ENCODE data around the gene DMWD.

Gene DMWD, protein sequence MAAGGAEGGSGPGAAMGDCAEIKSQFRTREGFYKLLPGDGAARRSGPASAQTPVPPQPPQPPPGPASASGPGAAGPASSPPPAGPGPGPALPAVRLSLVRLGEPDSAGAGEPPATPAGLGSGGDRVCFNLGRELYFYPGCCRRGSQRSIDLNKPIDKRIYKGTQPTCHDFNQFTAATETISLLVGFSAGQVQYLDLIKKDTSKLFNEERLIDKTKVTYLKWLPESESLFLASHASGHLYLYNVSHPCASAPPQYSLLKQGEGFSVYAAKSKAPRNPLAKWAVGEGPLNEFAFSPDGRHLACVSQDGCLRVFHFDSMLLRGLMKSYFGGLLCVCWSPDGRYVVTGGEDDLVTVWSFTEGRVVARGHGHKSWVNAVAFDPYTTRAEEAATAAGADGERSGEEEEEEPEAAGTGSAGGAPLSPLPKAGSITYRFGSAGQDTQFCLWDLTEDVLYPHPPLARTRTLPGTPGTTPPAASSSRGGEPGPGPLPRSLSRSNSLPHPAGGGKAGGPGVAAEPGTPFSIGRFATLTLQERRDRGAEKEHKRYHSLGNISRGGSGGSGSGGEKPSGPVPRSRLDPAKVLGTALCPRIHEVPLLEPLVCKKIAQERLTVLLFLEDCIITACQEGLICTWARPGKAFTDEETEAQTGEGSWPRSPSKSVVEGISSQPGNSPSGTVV

GRCh38 chr19:45792470-45793177, at the start of gene DMWD:
TSS of gene DMWD (minus strand) at chr19:45792845. CDS start at chr19:45792756, 89 bp downstream.
- TF ChIP-seq, protein P1, sequence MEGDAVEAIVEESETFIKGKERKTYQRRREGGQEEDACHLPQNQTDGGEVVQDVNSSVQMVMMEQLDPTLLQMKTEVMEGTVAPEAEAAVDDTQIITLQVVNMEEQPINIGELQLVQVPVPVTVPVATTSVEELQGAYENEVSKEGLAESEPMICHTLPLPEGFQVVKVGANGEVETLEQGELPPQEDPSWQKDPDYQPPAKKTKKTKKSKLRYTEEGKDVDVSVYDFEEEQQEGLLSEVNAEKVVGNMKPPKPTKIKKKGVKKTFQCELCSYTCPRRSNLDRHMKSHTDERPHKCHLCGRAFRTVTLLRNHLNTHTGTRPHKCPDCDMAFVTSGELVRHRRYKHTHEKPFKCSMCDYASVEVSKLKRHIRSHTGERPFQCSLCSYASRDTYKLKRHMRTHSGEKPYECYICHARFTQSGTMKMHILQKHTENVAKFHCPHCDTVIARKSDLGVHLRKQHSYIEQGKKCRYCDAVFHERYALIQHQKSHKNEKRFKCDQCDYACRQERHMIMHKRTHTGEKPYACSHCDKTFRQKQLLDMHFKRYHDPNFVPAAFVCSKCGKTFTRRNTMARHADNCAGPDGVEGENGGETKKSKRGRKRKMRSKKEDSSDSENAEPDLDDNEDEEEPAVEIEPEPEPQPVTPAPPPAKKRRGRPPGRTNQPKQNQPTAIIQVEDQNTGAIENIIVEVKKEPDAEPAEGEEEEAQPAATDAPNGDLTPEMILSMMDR (IDR thresholded peaks at IDR 0.05; ENCODE audit: insufficient read depth, missing control alignments) = no peak
- DNase-seq (ENCODE audit: insufficient read length, low spot score) (peak; percentile 93), FAIRE-seq (peak; percentile 38)

GRCh38 chr19:45842198-45842597, 49.6 kb upstream of the DMWD start:
- TF ChIP-seq, protein P1 (IDR thresholded peaks at IDR 0.05; ENCODE audit: insufficient read depth, missing control alignments) = no peak
- FAIRE-seq (no peak), DNase-seq (ENCODE audit: insufficient read length, low spot score) (no peak)

DNA sequence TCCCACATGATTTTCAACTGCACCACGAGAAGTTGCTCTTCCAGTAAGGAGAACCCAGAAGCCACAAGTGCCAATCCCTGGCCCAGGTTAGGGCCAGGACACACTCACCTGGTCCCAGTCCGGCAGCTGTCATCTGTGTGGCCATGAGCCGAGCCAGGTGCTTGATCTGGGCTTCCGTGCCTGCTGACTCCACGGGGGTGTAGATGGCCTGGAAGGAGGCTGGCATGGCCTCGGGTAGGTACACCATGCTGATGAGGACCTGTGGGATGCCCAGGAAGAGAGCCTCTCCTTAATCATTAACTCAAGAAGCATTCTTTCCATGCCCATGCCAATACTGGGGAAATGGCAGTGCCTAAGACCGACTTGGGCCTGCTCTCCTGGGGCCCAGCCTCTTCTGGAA, 42.3 kb upstream of the DMWD start:
- DNase-seq (ENCODE audit: insufficient read length, low spot score) = no peak
- TF ChIP-seq, protein P1 (IDR thresholded peaks at IDR 0.05; ENCODE audit: insufficient read depth, missing control alignments) = no peak
- FAIRE-seq = no peak

GRCh38 chr19:45828945-45829344, 36.3 kb upstream of the DMWD start:
- FAIRE-seq (no peak), DNase-seq (ENCODE audit: insufficient read length, low spot score) (no peak)
- TF ChIP-seq, protein P1 (IDR thresholded peaks at IDR 0.05; ENCODE audit: insufficient read depth, missing control alignments) = no peak

DNA sequence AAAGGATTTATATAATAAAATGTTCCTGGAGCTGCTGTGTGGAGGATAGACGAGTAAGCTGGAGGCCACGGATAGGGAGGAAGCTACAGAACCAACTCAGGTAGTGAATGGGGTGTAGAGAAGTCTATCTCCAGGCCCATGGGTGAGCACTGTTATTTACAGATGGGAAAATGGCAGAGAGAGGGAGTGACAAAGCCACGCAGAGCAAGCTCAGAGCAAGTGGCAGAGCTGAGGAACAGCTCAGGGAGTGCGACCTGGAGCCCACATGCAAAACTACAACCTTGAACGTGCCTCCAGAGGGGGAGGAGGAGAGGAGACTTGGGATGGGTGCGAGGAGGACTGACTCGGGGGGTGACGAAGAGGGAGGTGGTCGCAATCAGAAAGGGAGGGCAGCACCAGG, 35.9 kb upstream of the DMWD start:
- TF ChIP-seq, protein P1 (IDR thresholded peaks at IDR 0.05; ENCODE audit: insufficient read depth, missing control alignments) = no peak
- FAIRE-seq (no peak), DNase-seq (ENCODE audit: insufficient read length, low spot score) (no peak)

- TF ChIP-seq, protein P1 (IDR thresholded peaks at IDR 0.05; ENCODE audit: insufficient read depth, missing control alignments) = no peak
- FAIRE-seq = no peak
- no peak for DNase-seq (ENCODE audit: insufficient read length, low spot score)
Measured at GRCh38 chr19:45827459-45828093, 34.9 kb upstream of the DMWD start.

Data from D721Med (cell line).